GM12891 (cell line): ENCODE measurements around the gene SLC9A4.

Experiments
- DNase-seq: peaks from one replicate; pipeline ENCODE4 v3.0.0; 2011; ENCODE audit warnings: low spot score; ENCODE audit not compliant: insufficient read length
- FAIRE-seq: peaks from 2 replicates; lab custom pipeline; 2011; peaks lifted over from hg19 to GRCh38; lab: Jason Lieb, UNC
- PAX5 ChIP-seq: IDR thresholded peaks from 2 replicates; pipeline ENCODE4 v1.6.1; 2011; ENCODE audit warnings: low read length, moderate library complexity, mild to moderate bottlenecking; ENCODE audit not compliant: insufficient read depth, severe bottlenecking
- POLR2A ChIP-seq: IDR thresholded peaks from 2 replicates; pipeline ENCODE4 v1.6.1; 2011; ENCODE audit warnings: low read depth, low read length, control low read depth
- POLR2AphosphoS5 ChIP-seq: IDR thresholded peaks from 2 replicates; pipeline ENCODE4 v1.6.1; 2011; ENCODE audit warnings: low read depth, low read length, control low read depth
- POU2F2 ChIP-seq: IDR thresholded peaks from 2 replicates; pipeline ENCODE4 v1.6.1; 2011; ENCODE audit warnings: low read depth, mild to moderate bottlenecking, control low read depth, low read length, moderate library complexity
- SPI1 ChIP-seq: IDR thresholded peaks from 2 replicates; pipeline ENCODE4 v1.6.1; 2011; ENCODE audit warnings: low read depth, low read length, control low read depth
- TAF1 ChIP-seq: IDR thresholded peaks from 2 replicates; pipeline ENCODE4 v1.6.1; 2011; ENCODE audit warnings: low read depth, low read length, control low read depth

Gene SLC9A4

DNA sequence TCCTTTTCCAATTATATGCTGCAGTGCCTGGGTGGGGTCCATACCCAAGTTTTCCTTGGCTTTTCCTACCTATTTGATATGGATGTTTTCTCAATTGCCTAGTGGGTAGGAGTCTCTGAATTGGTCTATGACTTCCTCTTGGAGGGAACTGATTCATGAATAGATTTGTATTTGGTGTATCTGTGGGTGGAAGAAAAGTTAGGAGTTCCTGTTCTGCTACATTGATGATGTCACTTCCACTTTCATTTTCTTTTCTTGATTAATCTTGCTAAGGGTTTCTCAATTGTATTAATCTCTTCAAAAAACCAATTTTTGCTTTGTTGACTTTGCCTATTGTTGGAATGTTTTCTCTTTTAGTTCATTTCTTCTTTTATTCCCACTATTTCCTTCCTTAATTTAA lies 108.9 kb downstream of the SLC9A4 start:
- TF ChIP-seq POLR2A: no peak
- TF ChIP-seq SPI1: peak; percentile 13; the same call in 1 of the 2 replicates
- no peak for TF ChIP-seq POU2F2
- TF ChIP-seq PAX5: no peak
- FAIRE-seq: no peak
- no peak for DNase-seq

DNA sequence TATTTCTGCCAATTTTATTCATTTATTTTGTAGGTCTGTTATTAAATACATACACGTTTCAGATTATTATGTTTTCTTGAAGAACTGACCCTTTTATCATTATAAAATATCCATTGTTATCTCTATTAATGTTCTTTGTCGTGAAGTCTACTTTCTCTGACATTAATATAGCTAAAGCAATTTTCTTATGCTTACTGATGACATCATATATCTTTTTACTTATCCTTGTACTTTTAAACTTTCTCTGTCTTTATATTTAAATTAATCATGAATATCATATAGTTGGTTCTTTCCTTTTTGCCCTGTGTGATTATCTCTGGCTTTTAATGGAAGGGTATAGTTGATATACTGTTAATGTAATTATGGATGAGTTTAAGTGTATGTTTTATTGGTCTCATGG lies 109.8 kb downstream of the SLC9A4 start:
- no peak for DNase-seq
- FAIRE-seq: no peak
- TF ChIP-seq POU2F2: no peak
- TF ChIP-seq POLR2AphosphoS5: no peak
- no peak for TF ChIP-seq POLR2A
- TF ChIP-seq SPI1: no peak
- no peak for TF ChIP-seq TAF1
- TF ChIP-seq PAX5: no peak
